Measurements from ENCODE around the gene PABPN1L.

DNA sequence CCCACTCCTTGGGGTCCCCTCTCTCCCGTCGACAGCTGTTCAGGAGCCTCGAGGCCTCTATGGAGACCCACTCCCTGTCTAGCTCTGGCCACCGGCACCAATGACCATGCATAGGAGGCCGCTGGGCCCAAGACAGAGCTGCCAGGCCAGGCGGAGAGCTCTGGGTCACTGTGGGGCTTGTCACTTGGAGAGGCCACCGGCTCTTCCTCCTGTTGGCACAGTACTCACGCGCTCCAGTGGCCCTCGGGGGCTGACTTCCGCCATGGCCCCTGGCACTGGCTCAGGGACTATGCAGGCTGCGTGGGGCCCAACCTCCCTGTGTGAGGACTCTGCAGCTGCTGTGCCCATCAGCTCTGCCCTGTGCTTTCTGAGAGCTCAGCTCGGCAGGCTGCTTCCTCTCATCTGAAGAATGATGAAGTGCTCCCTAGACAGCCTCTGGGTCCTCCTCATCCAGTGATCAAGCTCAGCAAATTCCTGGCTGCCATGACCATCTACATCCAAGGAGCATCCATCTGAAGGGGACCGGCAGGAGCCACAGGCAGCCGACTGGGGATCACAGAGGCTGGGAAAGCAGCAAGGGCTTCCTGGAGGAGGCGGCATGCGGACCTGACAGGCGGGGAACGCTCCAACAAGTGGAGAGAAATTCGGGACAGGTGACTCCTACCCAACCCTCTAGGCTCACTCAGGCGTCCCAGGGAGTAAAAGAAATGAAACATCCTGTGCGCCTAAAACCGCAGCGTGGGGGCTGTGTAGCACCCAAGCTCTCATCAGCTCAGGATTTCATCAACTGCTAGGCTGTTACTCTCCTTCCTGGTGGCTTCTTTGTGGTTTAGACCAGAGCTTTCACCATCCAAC, 26.5 kb downstream of the PABPN1L start:
- TF ChIP-seq ATF3 (IDR thresholded peaks at IDR 0.05) = no peak
- no peak for TF ChIP-seq POLR2A (IDR thresholded peaks at IDR 0.05; ENCODE audit: borderline replicate concordance, extremely low read depth, insufficient read depth, insufficient read length)

All from HCT116 (cell line).